ENCODE results near the gene KCNIP1.

KCNIP1 gene

GRCh38 chr5:170720984-170721383 is 217.2 kb downstream of the KCNIP1 start:
- no peaks in the 10 kb centered on the region for H3K9me3 ChIP-seq (ENCODE audit: insufficient read depth, low read length)
- H3K9ac ChIP-seq (ENCODE audit: low read length), result no peak overlapping the region
- no peaks in the 10 kb centered on the region for H3K36me3 ChIP-seq (ENCODE audit: low read length)
- H4K20me1 ChIP-seq (ENCODE audit: low read depth, low read length), result no peaks in the 10 kb centered on the region
- H3K27ac ChIP-seq (ENCODE audit: low read depth, low read length), result no peak overlapping the region
- H3K9me2 ChIP-seq (replicated peaks; ENCODE audit: insufficient read depth, low read length), result no peaks in the 10 kb centered on the region
- no peaks in the 10 kb centered on the region for H3F3A ChIP-seq (ENCODE audit: insufficient read depth)
- TF ChIP-seq CTCF (IDR thresholded peaks at IDR 0.05; ENCODE audit: insufficient read depth, low read length, poor library complexity, severe bottlenecking), result no peak
- H3K4me2 ChIP-seq (ENCODE audit: low read depth, low read length, poor library complexity, severe bottlenecking), result no peak overlapping the region
- no peak overlapping the region for H3K4me3 ChIP-seq (ENCODE audit: insufficient read depth, low read length, poor library complexity, severe bottlenecking)
- no peaks in the 10 kb centered on the region for H3K79me2 ChIP-seq (ENCODE audit: insufficient read depth, low read length)
- no peak overlapping the region for H2AFZ ChIP-seq (ENCODE audit: low read depth, low read length, severe bottlenecking)
- H3K27me3 ChIP-seq (ENCODE audit: low read length), result no peaks in the 10 kb centered on the region

GRCh38 chr5:170721681-170722080 is 217.9 kb downstream of the KCNIP1 start:
- no peaks in the 10 kb centered on the region for H4K20me1 ChIP-seq (ENCODE audit: low read depth, low read length)
- no peaks in the 10 kb centered on the region for H3F3A ChIP-seq (ENCODE audit: insufficient read depth)
- H2AFZ ChIP-seq (ENCODE audit: low read depth, low read length, severe bottlenecking), result no peak overlapping the region
- H3K9me3 ChIP-seq (ENCODE audit: insufficient read depth, low read length), result no peaks in the 10 kb centered on the region
- no peaks in the 10 kb centered on the region for H3K36me3 ChIP-seq (ENCODE audit: low read length)
- H3K79me2 ChIP-seq (ENCODE audit: insufficient read depth, low read length), result no peaks in the 10 kb centered on the region
- H3K9ac ChIP-seq (ENCODE audit: low read length), result no peak overlapping the region
- no peaks in the 10 kb centered on the region for H3K9me2 ChIP-seq (replicated peaks; ENCODE audit: insufficient read depth, low read length)
- no peaks in the 10 kb centered on the region for H3K27me3 ChIP-seq (ENCODE audit: low read length)
- no peak overlapping the region for H3K4me3 ChIP-seq (ENCODE audit: insufficient read depth, low read length, poor library complexity, severe bottlenecking)
- no peak overlapping the region for H3K4me2 ChIP-seq (ENCODE audit: low read depth, low read length, poor library complexity, severe bottlenecking)
- TF ChIP-seq EZH2phosphoT487 (conservative IDR thresholded peaks at IDR 0.05; ENCODE audit: low read length) (no peak), CTCF (IDR thresholded peaks at IDR 0.05; ENCODE audit: insufficient read depth, low read length, poor library complexity, severe bottlenecking) (no peak)
- H3K27ac ChIP-seq (ENCODE audit: low read depth, low read length), result no peak overlapping the region

GRCh38 chr5:170722316-170722715 is 218.5 kb downstream of the KCNIP1 start:
- Histone ChIP-seq H4K20me1 (ENCODE audit: low read depth, low read length) (no peaks in the 10 kb centered on the region), H3K27ac (ENCODE audit: low read depth, low read length) (no peak overlapping the region), H3K4me3 (ENCODE audit: insufficient read depth, low read length, poor library complexity, severe bottlenecking) (no peak overlapping the region), H3F3A (ENCODE audit: insufficient read depth) (no peaks in the 10 kb centered on the region), H3K36me3 (ENCODE audit: low read length) (no peaks in the 10 kb centered on the region), H3K9me2 (replicated peaks; ENCODE audit: insufficient read depth, low read length) (no peaks in the 10 kb centered on the region), H3K9ac (ENCODE audit: low read length) (no peak overlapping the region), H2AFZ (ENCODE audit: low read depth, low read length, severe bottlenecking) (no peak overlapping the region), H3K4me2 (ENCODE audit: low read depth, low read length, poor library complexity, severe bottlenecking) (no peak overlapping the region), H3K79me2 (ENCODE audit: insufficient read depth, low read length) (no peaks in the 10 kb centered on the region), H3K9me3 (ENCODE audit: insufficient read depth, low read length) (no peaks in the 10 kb centered on the region), H3K27me3 (ENCODE audit: low read length) (no peaks in the 10 kb centered on the region)
- TF ChIP-seq EZH2phosphoT487 (conservative IDR thresholded peaks at IDR 0.05; ENCODE audit: low read length) (no peak), CTCF (IDR thresholded peaks at IDR 0.05; ENCODE audit: insufficient read depth, low read length, poor library complexity, severe bottlenecking) (no peak)

- no peaks in the 10 kb centered on the region for H3K9me3 ChIP-seq (ENCODE audit: insufficient read depth, low read length)
- no peak overlapping the region for H3K4me2 ChIP-seq (ENCODE audit: low read depth, low read length, poor library complexity, severe bottlenecking)
- H2AFZ ChIP-seq (ENCODE audit: low read depth, low read length, severe bottlenecking), result no peak overlapping the region
- no peaks in the 10 kb centered on the region for H4K20me1 ChIP-seq (ENCODE audit: low read depth, low read length)
- H3K4me3 ChIP-seq (ENCODE audit: insufficient read depth, low read length, poor library complexity, severe bottlenecking), result no peak overlapping the region
- TF ChIP-seq EZH2phosphoT487 (conservative IDR thresholded peaks at IDR 0.05; ENCODE audit: low read length) (no peak), CTCF (IDR thresholded peaks at IDR 0.05; ENCODE audit: insufficient read depth, low read length, poor library complexity, severe bottlenecking) (no peak)
- H3K27ac ChIP-seq (ENCODE audit: low read depth, low read length), result no peak overlapping the region
- H3K9ac ChIP-seq (ENCODE audit: low read length), result no peak overlapping the region
- no peaks in the 10 kb centered on the region for H3K27me3 ChIP-seq (ENCODE audit: low read length)
- no peaks in the 10 kb centered on the region for H3K36me3 ChIP-seq (ENCODE audit: low read length)
- no peaks in the 10 kb centered on the region for H3K79me2 ChIP-seq (ENCODE audit: insufficient read depth, low read length)
- no peaks in the 10 kb centered on the region for H3K9me2 ChIP-seq (replicated peaks; ENCODE audit: insufficient read depth, low read length)
- H3F3A ChIP-seq (ENCODE audit: insufficient read depth), result no peaks in the 10 kb centered on the region
Measured at GRCh38 chr5:170731052-170731451, 227.2 kb downstream of the KCNIP1 start.

Data from SU-DHL-6 (cell line).